ENCODE measurements around the gene PEX6. TPM values are rescaled to one million over a fixed set of nuclear protein-coding genes. Genes with fewer than 3 reads are reported as not detected.

Gene PEX6
- total RNA-seq, 1 experiment from 2014 or later: 15.6 TPM

DNA sequence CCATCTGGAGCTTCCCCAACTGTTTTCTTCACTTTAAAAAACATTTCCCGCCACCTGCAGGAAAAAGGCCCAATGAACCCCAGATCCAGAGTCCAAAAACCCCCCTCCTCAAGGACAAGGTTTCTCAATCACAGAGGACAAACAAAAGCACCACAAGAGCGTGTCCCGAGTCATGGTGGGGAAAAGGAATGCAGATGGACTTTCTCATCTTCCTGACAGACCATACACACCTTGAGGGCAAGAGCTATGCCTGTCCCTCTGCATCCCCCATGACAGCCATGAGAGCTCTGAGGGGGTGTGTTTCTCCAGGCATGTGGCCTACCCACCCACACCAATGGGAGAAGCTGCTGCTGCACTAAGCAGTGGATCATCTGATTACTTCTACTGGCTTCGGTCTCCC is 9.0 kb downstream of the PEX6 start:
- H3K4me2 ChIP-seq (ENCODE audit: insufficient read depth, insufficient read length, low read length): no peak overlapping the region
- H3K36me3 Mint-ChIP-seq (ENCODE audit: insufficient read depth in 1 of 3, low read depth in 3 of 3): peaks cover 1 to 28% (median 16%) of the 10 kb centered on the region in 3 experiments; a peak in 6 of 7 replicates
- no peak overlapping the region for H3K14ac ChIP-seq (ENCODE audit: insufficient read depth, low read length)
- no peak overlapping the region for H3K56ac ChIP-seq (ENCODE audit: insufficient read length, low read depth, low read length)
- no peaks in the 10 kb centered on the region for H4K20me1 ChIP-seq (ENCODE audit: control insufficient read depth, insufficient read depth, insufficient read length)
- no peak overlapping the region for H3T11ph ChIP-seq (ENCODE audit: low read length)
- no peak overlapping the region for H2BK120ac ChIP-seq (ENCODE audit: low read depth, low read length, poor library complexity, severe bottlenecking)
- no peak overlapping the region for H2BK5ac ChIP-seq (ENCODE audit: insufficient read length, low read length)
- H3K4me1 Mint-ChIP-seq: no peaks in the 10 kb centered on the region
- no peaks in the 10 kb centered on the region for H3K79me1 ChIP-seq (ENCODE audit: insufficient read depth, low read depth, low read length, poor library complexity, severe bottlenecking)
- no peak overlapping the region for H4K5ac ChIP-seq (ENCODE audit: insufficient read length, low read depth, low read length)
- H2AFZ ChIP-seq (ENCODE audit: low read length): no peak overlapping the region
- H2AK5ac ChIP-seq (ENCODE audit: insufficient read length, low read length): no peak overlapping the region
- no peak overlapping the region for H2BK12ac ChIP-seq (ENCODE audit: insufficient read length, low read depth, low read length)
- no peak overlapping the region for H3K9ac ChIP-seq (ENCODE audit: extremely low read depth, insufficient read length, low read length)
- no peaks in the 10 kb centered on the region for H3K27me3 ChIP-seq (ENCODE audit: insufficient read depth, low read length)
- DNase-seq: no peak
- TF ChIP-seq CTCF (conservative IDR thresholded peaks at IDR 0.05): no peak
- H3K9me3 ChIP-seq (ENCODE audit: control insufficient read depth, low read depth, low read length): no peaks in the 10 kb centered on the region
- H3K9me3 Mint-ChIP-seq: no peaks in the 10 kb centered on the region
- H3K23me2 ChIP-seq (ENCODE audit: insufficient read length, low read depth, low read length, poor library complexity, severe bottlenecking): no peaks in the 10 kb centered on the region
- H3K27ac ChIP-seq (ENCODE audit: insufficient read length, low read depth, low read length): no peak overlapping the region
- no peak overlapping the region for H2BK20ac ChIP-seq (ENCODE audit: low read depth, low read length, poor library complexity, severe bottlenecking)
- WGBS (ENCODE audit: extremely low coverage, insufficient read length, low lambda C conversion rate): no CpG with 5 or more reads among the region's 4 CpGs
- no peaks in the 10 kb centered on the region for H3K4me1 ChIP-seq (ENCODE audit: insufficient read depth, low read length)
- H3K27ac Mint-ChIP-seq: no peak overlapping the region
- no peak overlapping the region for H3K4ac ChIP-seq (ENCODE audit: low read depth, low read length)
- H3K18ac ChIP-seq (ENCODE audit: insufficient read length, low read depth, low read length): no peak overlapping the region
- H3K23ac ChIP-seq (ENCODE audit: insufficient read length, low read depth, low read length): no peak overlapping the region
- no peak overlapping the region for H4K8ac ChIP-seq (replicated peaks; ENCODE audit: insufficient read length, low read depth, low read length)
- H3K4me3 Mint-ChIP-seq: no peak overlapping the region
- H3K27me3 Mint-ChIP-seq (ENCODE audit: low read depth): no peaks in the 10 kb centered on the region
- H4K91ac ChIP-seq (ENCODE audit: insufficient read length, low read depth, low read length): no peak overlapping the region
- no peak overlapping the region for H2BK15ac ChIP-seq (ENCODE audit: low read depth, low read length)
- H3K79me2 ChIP-seq (ENCODE audit: insufficient read depth, low read length): no peaks in the 10 kb centered on the region
